KOPT-K1 (cell line): ENCODE measurements around the gene MFAP2.
"Not testable (repeated sequence)": the region's sequence is repeated elsewhere in the genome, so short reads cannot be mapped to it uniquely, and the experiment has no call there.

ENCODE experiments used
- H3K27ac ChIP-seq: fragments of 200-600 bp; sonication (generic); 2 replicates; pipeline ENCODE4 v1.5.1; 2016; ENCODE audit warnings: antibody characterized with exemption, mild to moderate bottlenecking, low read depth, low read length; ENCODE audit not compliant: poor library complexity, severe bottlenecking
- H3K36me3 ChIP-seq: fragments of 200-600 bp; sonication (generic); 2 replicates; pipeline ENCODE4 v1.5.1; 2017; ENCODE audit warnings: antibody characterized with exemption, mild to moderate bottlenecking, low read length, moderate library complexity; ENCODE audit not compliant: insufficient read depth
- H3K9me3 ChIP-seq: fragments of 200-600 bp; sonication (generic); 2 replicates; pipeline ENCODE4 v1.5.1; 2017; ENCODE audit warnings: antibody characterized with exemption, low read length, mild to moderate bottlenecking; ENCODE audit not compliant: insufficient read depth, poor library complexity, severe bottlenecking

MFAP2 gene

DNA sequence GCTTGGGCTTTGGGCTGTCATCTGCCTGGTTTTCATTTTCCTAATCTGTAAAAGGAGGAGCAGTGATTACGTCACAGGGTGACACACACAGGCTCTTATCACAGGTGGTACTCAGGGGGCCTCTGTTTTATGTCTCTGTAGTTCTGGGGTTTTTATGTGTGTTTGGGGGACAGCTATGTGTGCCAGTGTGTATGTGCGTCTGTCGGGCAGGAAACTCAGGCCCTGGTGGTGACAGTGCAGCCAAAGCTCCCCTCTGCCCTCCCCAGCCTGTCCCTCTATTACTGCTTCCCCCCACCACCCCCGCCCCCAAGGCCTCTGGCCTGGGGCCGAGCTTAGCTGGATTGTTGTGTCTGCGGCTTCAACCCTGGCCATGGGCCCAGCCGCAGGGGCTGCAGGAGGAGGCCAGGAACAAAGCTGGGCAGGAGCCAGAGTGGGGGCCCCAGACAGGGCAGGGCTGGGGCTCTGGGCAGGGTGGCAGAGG is 13.3 kb downstream of the MFAP2 start:
- Histone ChIP-seq H3K27ac (no peak overlapping the region), H3K36me3 (peaks cover 6% of the 10 kb centered on the region; the same call in 1 of the 2 replicates), H3K9me3 (no peaks in the 10 kb centered on the region)

DNA sequence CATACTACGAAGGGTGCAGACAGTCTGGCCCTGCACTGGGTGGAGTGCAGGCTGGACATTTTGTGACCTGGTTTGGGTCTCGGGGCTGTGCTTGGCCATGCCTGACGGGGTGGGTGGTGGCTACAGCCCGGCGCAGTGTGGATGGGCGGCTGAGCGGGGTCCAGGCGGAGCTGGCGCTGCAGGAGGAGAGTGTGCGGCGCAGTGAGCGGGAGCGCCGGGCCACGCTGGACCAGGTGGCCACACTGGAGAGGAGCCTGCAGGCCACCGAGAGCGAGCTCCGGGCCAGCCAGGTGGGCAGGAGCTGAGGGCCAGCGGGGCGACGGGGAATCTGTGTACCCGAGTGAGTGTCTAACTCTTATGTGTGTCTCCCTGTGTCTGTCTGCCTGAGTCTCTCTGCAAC is 14.1 kb downstream of the MFAP2 start:
- Histone ChIP-seq H3K9me3 (no peaks in the 10 kb centered on the region), H3K36me3 (peaks cover 6% of the 10 kb centered on the region; the same call in 1 of the 2 replicates), H3K27ac (no peak overlapping the region)

DNA sequence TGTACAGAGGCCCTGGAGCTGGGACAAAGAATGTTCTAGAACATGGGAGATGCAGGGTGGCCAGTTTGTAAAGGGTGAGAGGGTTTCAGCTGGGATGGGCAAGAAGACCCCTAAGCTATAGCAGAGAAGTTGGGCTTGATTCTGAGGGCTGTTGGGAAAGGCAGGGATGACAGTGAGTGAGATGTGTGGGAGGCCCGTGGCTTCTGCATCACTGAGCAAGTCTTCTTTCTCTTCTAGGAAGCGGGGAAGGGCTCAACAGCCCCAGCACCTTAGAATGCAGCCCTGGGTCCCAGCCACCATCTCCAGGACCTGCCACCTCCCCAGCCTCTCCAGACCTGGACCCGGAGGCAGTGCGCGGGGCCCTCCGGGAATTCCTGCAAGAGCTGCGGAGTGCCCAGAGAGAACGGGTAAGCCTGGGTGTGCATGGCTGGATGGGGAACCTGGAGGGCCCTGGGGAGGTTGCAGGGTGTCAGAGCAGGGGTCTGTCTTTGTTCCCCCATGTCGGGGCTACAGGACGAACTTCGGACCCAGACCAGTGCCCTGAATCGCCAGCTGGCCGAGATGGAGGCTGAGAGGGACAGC is 14.8 kb downstream of the MFAP2 start:
- Histone ChIP-seq H3K36me3 (peaks cover 6% of the 10 kb centered on the region; the same call in 1 of the 2 replicates), H3K9me3 (no peaks in the 10 kb centered on the region), H3K27ac (no peak overlapping the region)

DNA sequence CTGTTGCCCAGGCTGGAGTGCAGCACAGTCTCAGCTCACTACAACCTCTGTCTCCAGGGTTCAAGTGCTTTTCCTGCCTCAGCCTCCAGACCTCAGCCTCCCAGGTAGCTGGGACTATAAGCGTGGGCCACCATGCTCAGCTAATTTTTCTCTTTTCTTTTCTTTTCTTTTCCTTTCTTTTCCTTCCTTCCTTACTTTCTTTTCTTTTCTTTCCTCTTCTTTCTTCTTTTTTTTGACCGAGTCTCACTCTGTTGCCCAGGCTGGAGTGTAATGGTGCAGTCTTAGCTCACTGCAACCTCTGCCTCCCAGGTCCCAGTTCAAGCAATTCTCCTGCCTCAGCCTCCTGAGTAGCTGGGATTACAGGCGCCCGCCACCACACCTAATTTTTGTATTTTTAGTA is 16.3 kb downstream of the MFAP2 start:
- H3K27ac ChIP-seq, H3K9me3 ChIP-seq, H3K36me3 ChIP-seq: not testable (repeated sequence)

DNA sequence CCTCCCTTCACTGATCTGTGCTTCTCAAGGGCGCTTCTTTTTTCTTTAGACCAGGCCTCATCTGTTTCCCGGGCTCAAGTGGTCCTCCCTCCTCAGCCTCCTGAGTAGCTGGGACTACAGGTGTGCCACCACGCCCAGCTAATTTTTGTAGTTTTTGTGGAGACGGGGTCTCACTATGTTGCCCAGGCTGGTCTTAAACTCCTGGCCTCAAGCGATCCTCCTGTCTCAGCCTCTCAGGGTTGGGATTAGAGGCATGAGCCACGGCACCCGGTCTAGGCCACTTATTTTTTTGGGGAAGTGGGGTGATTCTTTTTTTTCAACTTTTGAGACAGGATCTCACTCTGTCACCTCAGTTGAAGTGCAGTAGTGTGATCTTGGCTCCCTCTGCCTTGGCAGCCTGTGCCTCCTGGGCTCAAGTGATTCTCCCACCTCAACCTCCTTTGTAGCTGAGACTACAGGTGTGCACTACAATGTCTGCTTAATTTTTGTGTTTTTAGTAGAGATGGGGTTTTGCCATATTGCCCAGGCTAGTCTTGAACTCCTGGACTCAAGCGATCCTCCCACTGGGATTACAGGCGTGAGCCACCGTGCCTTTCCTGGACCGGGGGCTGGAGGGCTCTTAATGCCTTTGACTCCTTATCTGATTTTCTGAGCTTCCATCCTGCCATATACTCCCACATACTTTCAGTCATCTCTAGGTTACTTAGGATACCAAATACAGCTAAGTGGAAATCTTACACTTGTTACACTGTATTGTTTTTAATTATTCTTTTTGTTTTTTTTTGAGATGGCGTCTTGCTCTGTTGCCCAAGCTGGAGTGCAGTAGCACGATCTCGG is 18.9 kb downstream of the MFAP2 start:
- H3K36me3 ChIP-seq, result peaks cover 6% of the 10 kb centered on the region; the same call in 1 of the 2 replicates

DNA sequence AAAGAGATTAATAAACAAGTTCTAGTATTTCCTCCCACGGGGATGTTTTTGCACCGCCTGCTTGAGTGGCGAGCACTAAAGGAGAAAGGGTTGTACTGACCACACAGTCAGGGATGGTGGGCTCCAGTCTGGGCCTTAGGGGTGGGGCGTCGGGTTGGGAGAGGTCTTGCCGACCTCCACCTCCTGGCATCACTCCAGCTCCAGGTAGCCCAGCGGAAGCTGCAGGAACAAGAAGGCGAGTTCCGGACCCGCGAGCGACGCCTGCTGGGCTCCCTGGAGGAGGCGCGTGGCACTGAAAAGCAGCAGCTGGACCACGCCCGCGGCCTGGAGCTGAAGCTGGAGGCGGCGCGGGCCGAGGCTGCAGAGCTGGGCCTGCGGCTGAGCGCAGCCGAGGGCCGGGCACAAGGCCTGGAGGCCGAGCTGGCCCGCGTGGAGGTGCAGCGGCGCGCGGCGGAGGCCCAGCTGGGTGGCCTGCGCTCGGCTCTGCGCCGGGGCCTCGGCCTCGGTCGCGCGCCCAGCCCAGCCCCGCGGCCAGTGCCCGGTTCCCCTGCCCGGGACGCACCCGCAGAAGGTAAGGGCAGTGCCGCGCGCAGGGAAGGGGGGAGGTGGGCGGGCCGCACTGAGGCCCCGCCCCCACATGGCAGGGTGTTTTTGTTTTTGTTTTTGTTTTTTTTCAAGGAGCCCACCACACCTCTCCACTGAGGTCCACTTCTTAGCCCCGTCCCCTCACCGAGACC is 19.7 kb downstream of the MFAP2 start:
- no peaks in the 10 kb centered on the region for H3K9me3 ChIP-seq
- H3K36me3 ChIP-seq, result no peaks in the 10 kb centered on the region
- no peak overlapping the region for H3K27ac ChIP-seq

More for the DNA sequence above, 18.9 kb downstream of the MFAP2 start:
- Histone ChIP-seq H3K27ac (no peak overlapping the region), H3K9me3 (no peaks in the 10 kb centered on the region)

DNA sequence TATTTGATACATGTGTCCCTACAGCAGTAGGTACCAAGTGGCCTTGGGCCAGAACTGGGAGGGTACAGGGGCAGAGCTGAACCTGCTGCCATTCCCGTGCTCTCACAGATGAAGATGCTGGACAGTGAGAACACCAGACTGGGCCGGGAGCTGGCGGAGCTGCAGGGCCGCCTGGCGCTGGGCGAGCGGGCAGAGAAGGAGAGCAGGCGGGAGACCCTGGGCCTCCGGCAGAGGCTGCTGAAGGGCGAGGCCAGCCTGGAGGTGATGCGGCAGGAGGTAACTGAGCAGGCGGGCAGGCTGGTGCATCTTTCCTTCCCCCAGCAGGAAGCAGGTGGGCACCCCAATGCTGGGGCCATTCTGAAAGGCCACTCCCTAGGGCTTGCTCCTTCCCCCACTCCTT is 21.9 kb downstream of the MFAP2 start:
- no peaks in the 10 kb centered on the region for H3K36me3 ChIP-seq
- H3K27ac ChIP-seq, result no peak overlapping the region
- no peaks in the 10 kb centered on the region for H3K9me3 ChIP-seq

DNA sequence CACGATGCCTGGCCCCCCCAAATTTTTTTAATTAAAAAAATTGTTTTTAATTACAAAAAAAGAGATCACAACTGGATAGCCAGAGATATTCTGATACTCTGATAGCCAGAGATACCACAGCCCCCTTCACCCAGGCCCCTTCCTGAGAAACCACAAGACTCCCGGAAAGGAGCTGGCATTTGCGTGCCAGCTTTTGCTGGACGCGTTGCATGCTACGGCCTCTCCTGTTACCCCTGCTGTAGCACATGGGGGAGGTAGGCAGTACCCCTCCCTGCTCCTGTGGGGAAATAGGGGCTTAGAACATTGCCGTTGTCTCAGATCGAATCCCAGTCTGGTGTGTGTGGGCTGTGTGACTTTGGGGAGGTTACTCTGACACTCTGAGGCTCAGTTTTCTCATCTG is 22.7 kb downstream of the MFAP2 start:
- Histone ChIP-seq H3K9me3 (no peaks in the 10 kb centered on the region), H3K36me3 (no peaks in the 10 kb centered on the region), H3K27ac (no peak overlapping the region)

DNA sequence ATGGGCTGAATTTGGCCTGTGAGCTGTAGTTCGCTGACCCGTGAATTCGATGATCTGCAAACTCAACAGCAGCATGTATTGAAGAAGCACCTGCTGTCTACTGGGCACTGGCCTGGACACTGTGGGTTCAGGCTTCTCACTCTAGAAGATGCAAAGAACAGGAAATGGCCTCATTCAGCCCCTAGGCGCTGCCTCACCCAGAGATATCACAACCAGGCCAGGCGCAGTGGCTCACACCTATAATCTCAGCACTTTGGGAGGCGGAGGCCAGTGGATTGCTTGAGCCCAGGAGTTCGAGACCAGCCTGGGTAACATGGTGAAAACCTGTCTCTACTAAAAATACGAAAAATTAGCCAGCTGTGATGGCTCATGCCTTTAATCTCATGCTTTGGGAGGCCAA is 23.6 kb downstream of the MFAP2 start:
- Histone ChIP-seq H3K27ac (no peak overlapping the region), H3K36me3 (no peaks in the 10 kb centered on the region), H3K9me3 (no peaks in the 10 kb centered on the region)

DNA sequence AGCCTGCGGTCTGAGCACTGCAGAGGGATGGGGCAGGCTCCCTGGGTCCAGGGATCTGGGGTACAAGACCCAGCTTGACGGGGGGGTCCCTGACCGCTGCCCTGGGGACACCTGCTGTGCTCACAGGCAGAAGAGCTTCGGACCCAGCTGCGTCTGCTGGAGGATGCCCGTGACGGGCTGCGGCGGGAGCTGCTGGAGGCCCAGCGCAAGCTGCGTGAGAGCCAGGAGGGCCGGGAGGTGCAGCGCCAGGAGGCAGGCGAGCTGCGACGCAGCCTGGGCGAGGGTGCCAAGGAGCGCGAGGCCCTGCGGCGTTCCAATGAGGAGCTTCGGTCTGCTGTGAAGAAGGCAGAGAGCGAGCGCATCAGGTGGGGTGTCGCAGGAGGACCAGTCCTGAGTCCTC is 25.2 kb downstream of the MFAP2 start:
- Histone ChIP-seq H3K36me3 (no peaks in the 10 kb centered on the region), H3K9me3 (no peaks in the 10 kb centered on the region), H3K27ac (no peak overlapping the region)

DNA sequence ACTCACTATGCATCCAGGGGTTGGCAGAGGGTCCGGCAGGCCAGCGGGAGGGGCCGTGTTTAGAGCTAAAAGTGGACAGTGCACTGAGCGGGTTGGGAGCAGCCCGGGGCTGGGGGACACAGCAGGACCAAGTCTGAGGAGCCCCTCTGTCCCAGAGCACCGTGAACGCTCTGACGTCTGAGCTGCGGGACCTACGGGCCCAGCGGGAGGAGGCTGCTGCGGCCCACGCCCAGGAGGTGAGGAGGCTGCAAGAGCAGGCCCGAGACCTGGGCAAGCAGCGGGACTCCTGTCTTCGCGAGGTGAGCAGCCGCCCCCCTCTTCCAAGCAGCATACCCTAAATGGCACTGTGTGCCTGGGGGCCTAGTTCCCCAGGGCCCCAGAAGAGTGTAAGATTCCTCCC is 25.8 kb downstream of the MFAP2 start:
- Histone ChIP-seq H3K9me3 (no peaks in the 10 kb centered on the region), H3K36me3 (no peaks in the 10 kb centered on the region), H3K27ac (no peak overlapping the region)

DNA sequence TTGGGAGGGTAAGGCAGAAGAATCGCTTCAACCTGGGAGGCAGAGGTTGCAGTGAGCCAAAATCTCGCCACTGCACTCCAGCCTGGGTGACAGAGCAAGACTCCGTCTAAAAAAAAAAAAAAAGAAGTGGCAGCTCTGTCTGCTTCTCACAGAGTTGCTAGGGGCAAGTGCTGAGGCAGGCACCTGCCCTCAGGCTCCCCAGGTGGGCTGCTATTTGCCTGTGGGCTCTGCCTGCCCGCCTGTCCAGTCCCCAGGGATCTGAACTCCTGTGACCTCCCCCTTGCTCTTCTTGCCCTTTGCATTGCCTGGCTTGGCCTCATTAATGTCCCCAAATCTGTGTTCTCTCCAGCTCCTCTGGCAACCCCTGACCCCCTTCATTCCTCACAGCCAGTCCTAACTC is 28.0 kb downstream of the MFAP2 start:
- H3K36me3 ChIP-seq, H3K27ac ChIP-seq, H3K9me3 ChIP-seq: not testable (repeated sequence)

DNA sequence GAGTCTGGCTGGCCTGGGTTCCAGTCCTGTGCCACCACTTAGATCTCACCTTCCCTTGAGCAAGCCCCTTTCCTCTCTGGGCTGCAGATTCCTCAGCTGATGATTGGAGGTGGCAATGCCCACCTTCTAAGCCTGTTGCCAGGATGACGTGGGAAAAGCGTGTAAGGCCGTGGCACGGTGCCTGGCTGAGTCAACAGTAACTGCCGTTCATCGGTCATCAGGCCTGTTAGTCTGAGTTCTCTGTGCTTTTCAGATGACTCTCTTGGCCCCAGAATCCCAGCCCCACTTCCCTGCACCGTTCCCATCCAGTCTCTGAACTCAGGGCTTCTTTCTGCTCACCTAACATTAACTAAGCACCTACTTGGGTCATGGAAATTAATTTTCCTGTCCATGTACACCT is 31.4 kb downstream of the MFAP2 start:
- H3K9me3 ChIP-seq, H3K27ac ChIP-seq, H3K36me3 ChIP-seq: not testable (repeated sequence)

DNA sequence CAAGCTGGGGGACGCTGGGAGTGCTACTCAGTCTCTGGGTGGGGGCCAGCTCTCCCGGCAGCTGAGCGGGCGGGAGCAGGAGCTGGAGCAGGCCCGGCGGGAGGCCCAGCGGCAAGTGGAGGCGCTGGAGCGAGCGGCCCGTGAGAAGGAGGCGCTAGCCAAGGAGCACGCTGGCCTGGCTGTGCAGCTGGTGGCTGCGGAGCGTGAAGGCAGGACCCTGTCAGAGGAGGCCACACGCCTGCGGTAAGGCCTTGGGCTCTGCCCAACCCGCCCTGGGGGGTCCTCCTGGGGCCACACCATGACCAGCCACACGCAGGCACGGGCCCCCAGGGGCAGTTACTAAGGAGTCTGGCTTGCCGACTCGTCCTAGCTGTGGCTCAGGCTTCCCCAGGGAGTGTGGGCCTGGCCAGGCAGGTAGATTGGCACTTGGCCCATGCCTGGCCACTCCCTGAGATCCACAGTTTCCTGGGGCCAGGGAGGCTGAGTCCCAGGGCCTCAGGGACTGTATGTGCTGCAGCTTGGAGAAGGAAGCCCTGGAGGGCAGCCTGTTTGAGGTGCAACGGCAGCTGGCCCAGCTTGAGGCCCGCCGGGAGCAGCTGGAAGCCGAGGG is 32.0 kb downstream of the MFAP2 start:
- not testable (repeated sequence) for H3K9me3 ChIP-seq, H3K36me3 ChIP-seq, H3K27ac ChIP-seq

DNA sequence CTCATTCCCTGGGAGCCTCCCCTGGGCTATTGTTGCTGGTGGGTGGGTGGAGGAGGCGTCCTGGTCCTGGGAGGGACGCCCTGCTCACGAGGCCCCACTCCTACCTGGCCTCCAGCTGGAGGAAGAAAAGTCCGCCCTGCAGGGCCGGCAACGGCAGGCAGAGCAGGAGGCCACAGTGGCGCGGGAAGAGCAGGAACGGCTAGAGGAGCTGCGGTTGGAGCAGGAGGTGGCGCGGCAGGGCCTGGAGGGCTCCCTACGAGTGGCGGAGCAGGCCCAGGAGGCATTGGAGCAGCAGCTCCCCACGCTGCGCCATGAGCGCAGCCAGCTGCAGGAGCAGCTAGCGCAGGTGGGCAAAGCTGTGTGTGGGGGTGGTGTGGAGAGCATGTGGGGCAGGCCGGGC is 33.8 kb downstream of the MFAP2 start:
- H3K9me3 ChIP-seq, result no peaks in the 10 kb centered on the region
- no peaks in the 10 kb centered on the region; the same call in 1 of the 2 replicates for H3K36me3 ChIP-seq
- no peak overlapping the region for H3K27ac ChIP-seq
